GM23338 (cell line): ENCODE results near the gene TNNT2. TPM values are rescaled to one million over a fixed set of nuclear protein-coding genes. Genes with fewer than 3 reads are reported as not detected.

Experiments used
- ATAC-seq: fragments of 200-7000 bp; cut with Tn5 transposase; 3 replicates; pipeline ENCODE4 v1.9.1; 2020
- DNase-seq: peaks from one replicate; pipeline ENCODE4 v3.0.0-alpha.2; 2015; ENCODE audit warnings: low spot score
- H2AFZ ChIP-seq: fragments of 200-600 bp; sonication (generic); 2 replicates; pipeline ENCODE4 v1.8.0; 2016; ENCODE audit warnings: antibody characterized with exemption, mild to moderate bottlenecking, moderate library complexity
- H3F3A ChIP-seq: fragments of 200-600 bp; sonication (generic); replicated peaks from 2 replicates; pipeline ENCODE4 v1.8.0; 2017; ENCODE audit warnings: antibody characterized with exemption, mixed run types, low read depth
- H3K27ac ChIP-seq: fragments of 200-600 bp; sonication (generic); 2 replicates; pipeline ENCODE4 v1.6.1; 2016; ENCODE audit warnings: low read depth
- H3K27me3 ChIP-seq: fragments of 200-600 bp; sonication (generic); 2 replicates; pipeline ENCODE4 v1.8.0; 2016; ENCODE audit warnings: mild to moderate bottlenecking, mixed run types, moderate library complexity; ENCODE audit not compliant: insufficient read depth
- H3K36me3 ChIP-seq: fragments of 200-600 bp; sonication (generic); 2 replicates; pipeline ENCODE4 v1.8.0; 2016; ENCODE audit warnings: mild to moderate bottlenecking; ENCODE audit not compliant: insufficient read depth
- H3K4me1 ChIP-seq: fragments of 200-600 bp; sonication (generic); 2 replicates; pipeline ENCODE4 v1.8.0; 2016; ENCODE audit warnings: mild to moderate bottlenecking, moderate library complexity; ENCODE audit not compliant: insufficient read depth
- H3K4me2 ChIP-seq: fragments of 200-600 bp; sonication (generic); 2 replicates; pipeline ENCODE4 v1.7.1; 2017; ENCODE audit warnings: mixed run types
- H3K4me3 ChIP-seq: fragments of 200-600 bp; sonication (generic); 2 replicates; pipeline ENCODE4 v1.6.1; 2016; ENCODE audit warnings: mixed run types
- H3K79me2 ChIP-seq: fragments of 200-600 bp; sonication (generic); replicated peaks from 2 replicates; pipeline ENCODE4 v1.8.0; 2017; ENCODE audit warnings: mild to moderate bottlenecking; ENCODE audit not compliant: insufficient read depth
- H3K9me2 ChIP-seq: fragments of 200-600 bp; sonication (generic); 2 replicates; pipeline ENCODE4 v1.8.0; 2017; ENCODE audit not compliant: insufficient read depth
- H4K20me1 ChIP-seq: fragments of 200-600 bp; sonication (generic); replicated peaks from 2 replicates; pipeline ENCODE4 v1.8.0; 2017; ENCODE audit warnings: mild to moderate bottlenecking; ENCODE audit not compliant: insufficient read depth
- H3K27ac Mint-ChIP-seq: 2 replicates; pipeline ENCODE4 v1.8.0; 2020; ENCODE audit warnings: inconsistent platforms, mild to moderate bottlenecking, moderate library complexity, mixed read lengths
- H3K27me3 Mint-ChIP-seq: 3 replicates; pipeline ENCODE4 v1.8.0; 2022; ENCODE audit warnings: low read depth, mild to moderate bottlenecking, moderate library complexity, mixed read lengths, inconsistent platforms; ENCODE audit not compliant: insufficient read depth, poor library complexity
- H3K36me3 Mint-ChIP-seq: 3 replicates; pipeline ENCODE4 v1.8.0; 2021; ENCODE audit warnings: low read depth, mild to moderate bottlenecking, inconsistent platforms, moderate library complexity, mixed read lengths
- H3K4me1 Mint-ChIP-seq: 3 replicates; pipeline ENCODE4 v1.8.0; 2020; ENCODE audit warnings: mild to moderate bottlenecking, inconsistent platforms, mixed read lengths
- H3K4me3 Mint-ChIP-seq: 3 replicates; pipeline ENCODE4 v1.8.0; 2021; ENCODE audit warnings: moderate library complexity, mild to moderate bottlenecking, inconsistent platforms, mixed read lengths
- H3K9me3 Mint-ChIP-seq: 3 replicates; pipeline ENCODE4 v1.8.0; 2020; ENCODE audit warnings: moderate library complexity, mild to moderate bottlenecking, inconsistent platforms, mixed read lengths
- CREB1 ChIP-seq: fragments of 250-450 bp; sonication (Bioruptor Pico); IDR thresholded peaks from 2 replicates; pipeline ENCODE4 v1.5.0; 2020; ENCODE audit warnings: low read depth, mild to moderate bottlenecking, moderate library complexity
- CTCF ChIP-seq, 2 experiments: fragments of 200-600 bp in 1 of 2; sonication (generic) in 1 of 2; conservative IDR thresholded peaks; 2 replicates each; pipeline versions ENCODE4 v1.5.1 to v1.6.1; 2016 to 2017; ENCODE audit warnings: antibody characterized with exemption in 2 of 2, low read depth in 2 of 2, mild to moderate bottlenecking in 2 of 2, moderate library complexity in 1 of 2
- ETS1 ChIP-seq: IDR thresholded peaks from 2 replicates; pipeline ENCODE4 v1.6.1; 2016; ENCODE audit warnings: antibody characterized with exemption
- EZH2 ChIP-seq: fragments of 200-600 bp; sonication (generic); IDR thresholded peaks from one replicate; pipeline ENCODE4 v1.8.0; 2017; ENCODE audit warnings: antibody characterized with exemption, mild to moderate bottlenecking, low read depth; ENCODE audit not compliant: unreplicated experiment
- EZH2phosphoT487 ChIP-seq: fragments of 200-600 bp; sonication (generic); IDR thresholded peaks from one replicate; pipeline ENCODE4 v1.8.1; 2018; ENCODE audit warnings: antibody characterized with exemption; ENCODE audit not compliant: unreplicated experiment
- JUNB ChIP-seq: IDR thresholded peaks from one replicate; pipeline ENCODE4 v1.6.1; 2016; ENCODE audit warnings: antibody characterized with exemption; ENCODE audit not compliant: unreplicated experiment
- NANOG ChIP-seq: IDR thresholded peaks from 2 replicates; pipeline ENCODE4 v1.6.1; 2016; ENCODE audit warnings: antibody characterized with exemption, borderline replicate concordance
- POLR2AphosphoS5 ChIP-seq: IDR thresholded peaks from 2 replicates; pipeline ENCODE4 v1.6.1; 2016; ENCODE audit warnings: antibody characterized with exemption, low read depth
- STAT1 ChIP-seq: IDR thresholded peaks from one replicate; pipeline ENCODE4 v1.6.1; 2016; ENCODE audit warnings: antibody characterized with exemption; ENCODE audit not compliant: unreplicated experiment
- ZNF114 ChIP-seq: fragments of 250-450 bp; sonication (Bioruptor Pico); IDR thresholded peaks from 2 replicates; pipeline ENCODE4 v1.5.0; 2020; ENCODE audit warnings: mild to moderate bottlenecking, moderate library complexity
- ZNF331 ChIP-seq: fragments of 250-450 bp; sonication (Bioruptor Pico); IDR thresholded peaks from 2 replicates; pipeline ENCODE4 v1.5.0; 2020; ENCODE audit warnings: low read depth, mild to moderate bottlenecking, moderate library complexity
- polyA plus RNA-seq: library from polyadenylated mRNA; unstranded; fragments of >200 nt; fragmentation: Nextera tagmentation; extraction: Ambion mirVana; gene quantifications from 2 replicates; pipeline ENCODE4 v1.2.1, GENCODE V29; 2016
- total RNA-seq: library from RNA; depleted of rRNA; stranded (reverse); fragments of >200 nt; shearing (Covaris generic); gene quantifications from 2 replicates; pipeline ENCODE4 v1.2.3, GENCODE V29; 2014
- TF ChIP-seq, protein P1 (sequence below): IDR thresholded peaks from one replicate; pipeline ENCODE4 v1.6.1; 2018; ENCODE audit warnings: antibody characterized with exemption; ENCODE audit not compliant: unreplicated experiment
- TF ChIP-seq, protein P2 (sequence below): fragments of 250-450 bp; sonication (Bioruptor Pico); IDR thresholded peaks from 2 replicates; pipeline ENCODE4 v1.5.0; 2020; ENCODE audit warnings: mild to moderate bottlenecking, moderate library complexity

TNNT2 gene
- total and polyA plus RNA-seq, 2 experiments from 2014 or later = 7.5 to 19.1 TPM

DNA sequence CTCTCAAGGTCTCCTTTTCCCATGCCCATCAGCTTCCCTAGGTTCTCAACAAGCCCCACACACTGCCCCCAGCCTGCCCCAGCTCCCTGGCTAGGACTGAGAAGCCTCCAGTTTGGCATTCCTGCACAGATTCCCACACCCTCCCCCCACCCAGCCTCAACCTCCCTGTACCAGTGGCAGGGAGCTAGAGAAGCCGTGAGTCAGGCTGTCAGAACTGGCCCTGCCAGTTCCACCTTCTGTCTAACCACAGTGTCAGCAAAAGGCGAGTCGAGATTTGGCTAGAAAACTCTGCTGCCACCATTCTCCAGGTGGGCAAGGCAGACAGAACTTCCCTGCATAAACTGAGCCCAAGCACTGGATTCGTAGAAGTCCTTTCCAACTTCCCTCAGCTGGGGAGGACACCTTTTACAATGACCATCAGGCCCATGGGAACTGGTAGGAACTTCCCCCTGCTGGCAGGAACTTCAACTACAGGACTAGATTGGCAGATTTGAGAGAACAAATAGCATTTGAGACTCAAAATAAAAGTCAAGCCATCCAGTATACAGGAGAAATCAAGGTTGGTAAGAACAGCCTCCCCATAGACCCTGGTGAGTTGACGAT is 31.0 kb downstream of the TNNT2 start:
- no peaks in the 10 kb centered on the region; the same call in 1 of the 2 replicates for H3K36me3 ChIP-seq
- H3K4me2 ChIP-seq = no peak overlapping the region
- H2AFZ ChIP-seq = no peak overlapping the region
- Mint-ChIP-seq H3K9me3 (peaks cover 1% of the 10 kb centered on the region; the same call in 2 of the 3 replicates), H3K4me1 (peaks cover 36% of the 10 kb centered on the region), H3K36me3 (no peaks in the 10 kb centered on the region), H3K4me3 (peak overlapping the region; percentile 16; the same call in 2 of the 3 replicates), H3K27me3 (peaks cover 10% of the 10 kb centered on the region), H3K27ac (no peak overlapping the region; the same call in 1 of the 2 replicates)
- H3F3A ChIP-seq = peaks cover 4% of the 10 kb centered on the region; the same call in 1 of the 2 replicates
- H3K27me3 ChIP-seq = no peaks in the 10 kb centered on the region
- peak; percentile 45 for ATAC-seq
- no peak overlapping the region for H3K4me3 ChIP-seq
- no peaks in the 10 kb centered on the region for H3K79me2 ChIP-seq
- no peak overlapping the region for H3K27ac ChIP-seq
- H3K4me1 ChIP-seq = peaks cover 19% of the 10 kb centered on the region
- H3K9me2 ChIP-seq = peaks cover 6% of the 10 kb centered on the region; the same call in 1 of the 2 replicates
- DNase-seq = peak; percentile 88
- TF ChIP-seq JUNB (no peak), CREB1 (no peak), STAT1 (no peak), CTCF (conservative IDR thresholded peaks at IDR 0.05; ENCODE audit: low read depth in 2 of 2) (peak; percentile 74 to 80), ETS1 (no peak), EZH2phosphoT487 (no peak), NANOG (no peak), ZNF114 (CRISPR knock-in tag) (no peak), ZNF331 (CRISPR knock-in tag) (no peak), EZH2 (no peak), POLR2AphosphoS5 (no peak)
- TF ChIP-seq, protein P1, sequence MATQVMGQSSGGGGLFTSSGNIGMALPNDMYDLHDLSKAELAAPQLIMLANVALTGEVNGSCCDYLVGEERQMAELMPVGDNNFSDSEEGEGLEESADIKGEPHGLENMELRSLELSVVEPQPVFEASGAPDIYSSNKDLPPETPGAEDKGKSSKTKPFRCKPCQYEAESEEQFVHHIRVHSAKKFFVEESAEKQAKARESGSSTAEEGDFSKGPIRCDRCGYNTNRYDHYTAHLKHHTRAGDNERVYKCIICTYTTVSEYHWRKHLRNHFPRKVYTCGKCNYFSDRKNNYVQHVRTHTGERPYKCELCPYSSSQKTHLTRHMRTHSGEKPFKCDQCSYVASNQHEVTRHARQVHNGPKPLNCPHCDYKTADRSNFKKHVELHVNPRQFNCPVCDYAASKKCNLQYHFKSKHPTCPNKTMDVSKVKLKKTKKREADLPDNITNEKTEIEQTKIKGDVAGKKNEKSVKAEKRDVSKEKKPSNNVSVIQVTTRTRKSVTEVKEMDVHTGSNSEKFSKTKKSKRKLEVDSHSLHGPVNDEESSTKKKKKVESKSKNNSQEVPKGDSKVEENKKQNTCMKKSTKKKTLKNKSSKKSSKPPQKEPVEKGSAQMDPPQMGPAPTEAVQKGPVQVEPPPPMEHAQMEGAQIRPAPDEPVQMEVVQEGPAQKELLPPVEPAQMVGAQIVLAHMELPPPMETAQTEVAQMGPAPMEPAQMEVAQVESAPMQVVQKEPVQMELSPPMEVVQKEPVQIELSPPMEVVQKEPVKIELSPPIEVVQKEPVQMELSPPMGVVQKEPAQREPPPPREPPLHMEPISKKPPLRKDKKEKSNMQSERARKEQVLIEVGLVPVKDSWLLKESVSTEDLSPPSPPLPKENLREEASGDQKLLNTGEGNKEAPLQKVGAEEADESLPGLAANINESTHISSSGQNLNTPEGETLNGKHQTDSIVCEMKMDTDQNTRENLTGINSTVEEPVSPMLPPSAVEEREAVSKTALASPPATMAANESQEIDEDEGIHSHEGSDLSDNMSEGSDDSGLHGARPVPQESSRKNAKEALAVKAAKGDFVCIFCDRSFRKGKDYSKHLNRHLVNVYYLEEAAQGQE = no peak
- TF ChIP-seq, protein P2, sequence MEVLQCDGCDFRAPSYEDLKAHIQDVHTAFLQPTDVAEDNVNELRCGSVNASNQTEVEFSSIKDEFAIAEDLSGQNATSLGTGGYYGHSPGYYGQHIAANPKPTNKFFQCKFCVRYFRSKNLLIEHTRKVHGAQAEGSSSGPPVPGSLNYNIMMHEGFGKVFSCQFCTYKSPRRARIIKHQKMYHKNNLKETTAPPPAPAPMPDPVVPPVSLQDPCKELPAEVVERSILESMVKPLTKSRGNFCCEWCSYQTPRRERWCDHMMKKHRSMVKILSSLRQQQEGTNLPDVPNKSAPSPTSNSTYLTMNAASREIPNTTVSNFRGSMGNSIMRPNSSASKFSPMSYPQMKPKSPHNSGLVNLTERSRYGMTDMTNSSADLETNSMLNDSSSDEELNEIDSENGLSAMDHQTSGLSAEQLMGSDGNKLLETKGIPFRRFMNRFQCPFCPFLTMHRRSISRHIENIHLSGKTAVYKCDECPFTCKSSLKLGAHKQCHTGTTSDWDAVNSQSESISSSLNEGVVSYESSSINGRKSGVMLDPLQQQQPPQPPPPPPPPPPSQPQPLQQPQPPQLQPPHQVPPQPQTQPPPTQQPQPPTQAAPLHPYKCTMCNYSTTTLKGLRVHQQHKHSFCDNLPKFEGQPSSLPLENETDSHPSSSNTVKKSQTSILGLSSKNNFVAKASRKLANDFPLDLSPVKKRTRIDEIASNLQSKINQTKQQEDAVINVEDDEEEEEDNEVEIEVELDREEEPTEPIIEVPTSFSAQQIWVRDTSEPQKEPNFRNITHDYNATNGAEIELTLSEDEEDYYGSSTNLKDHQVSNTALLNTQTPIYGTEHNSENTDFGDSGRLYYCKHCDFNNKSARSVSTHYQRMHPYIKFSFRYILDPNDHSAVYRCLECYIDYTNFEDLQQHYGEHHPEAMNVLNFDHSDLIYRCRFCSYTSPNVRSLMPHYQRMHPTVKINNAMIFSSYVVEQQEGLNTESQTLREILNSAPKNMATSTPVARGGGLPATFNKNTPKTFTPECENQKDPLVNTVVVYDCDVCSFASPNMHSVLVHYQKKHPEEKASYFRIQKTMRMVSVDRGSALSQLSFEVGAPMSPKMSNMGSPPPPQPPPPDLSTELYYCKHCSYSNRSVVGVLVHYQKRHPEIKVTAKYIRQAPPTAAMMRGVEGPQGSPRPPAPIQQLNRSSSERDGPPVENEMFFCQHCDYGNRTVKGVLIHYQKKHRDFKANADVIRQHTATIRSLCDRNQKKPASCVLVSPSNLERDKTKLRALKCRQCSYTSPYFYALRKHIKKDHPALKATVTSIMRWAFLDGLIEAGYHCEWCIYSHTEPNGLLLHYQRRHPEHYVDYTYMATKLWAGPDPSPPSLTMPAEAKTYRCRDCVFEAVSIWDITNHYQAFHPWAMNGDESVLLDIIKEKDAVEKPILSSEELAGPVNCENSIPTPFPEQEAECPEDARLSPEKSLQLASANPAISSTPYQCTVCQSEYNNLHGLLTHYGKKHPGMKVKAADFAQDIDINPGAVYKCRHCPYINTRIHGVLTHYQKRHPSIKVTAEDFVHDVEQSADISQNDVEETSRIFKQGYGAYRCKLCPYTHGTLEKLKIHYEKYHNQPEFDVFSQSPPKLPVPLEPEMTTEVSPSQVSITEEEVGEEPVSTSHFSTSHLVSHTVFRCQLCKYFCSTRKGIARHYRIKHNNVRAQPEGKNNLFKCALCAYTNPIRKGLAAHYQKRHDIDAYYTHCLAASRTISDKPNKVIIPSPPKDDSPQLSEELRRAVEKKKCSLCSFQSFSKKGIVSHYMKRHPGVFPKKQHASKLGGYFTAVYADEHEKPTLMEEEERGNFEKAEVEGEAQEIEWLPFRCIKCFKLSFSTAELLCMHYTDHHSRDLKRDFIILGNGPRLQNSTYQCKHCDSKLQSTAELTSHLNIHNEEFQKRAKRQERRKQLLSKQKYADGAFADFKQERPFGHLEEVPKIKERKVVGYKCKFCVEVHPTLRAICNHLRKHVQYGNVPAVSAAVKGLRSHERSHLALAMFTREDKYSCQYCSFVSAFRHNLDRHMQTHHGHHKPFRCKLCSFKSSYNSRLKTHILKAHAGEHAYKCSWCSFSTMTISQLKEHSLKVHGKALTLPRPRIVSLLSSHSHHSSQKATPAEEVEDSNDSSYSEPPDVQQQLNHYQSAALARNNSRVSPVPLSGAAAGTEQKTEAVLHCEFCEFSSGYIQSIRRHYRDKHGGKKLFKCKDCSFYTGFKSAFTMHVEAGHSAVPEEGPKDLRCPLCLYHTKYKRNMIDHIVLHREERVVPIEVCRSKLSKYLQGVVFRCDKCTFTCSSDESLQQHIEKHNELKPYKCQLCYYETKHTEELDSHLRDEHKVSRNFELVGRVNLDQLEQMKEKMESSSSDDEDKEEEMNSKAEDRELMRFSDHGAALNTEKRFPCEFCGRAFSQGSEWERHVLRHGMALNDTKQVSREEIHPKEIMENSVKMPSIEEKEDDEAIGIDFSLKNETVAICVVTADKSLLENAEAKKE (CRISPR knock-in tag) = 0 out of 2 replicates have a peak, but pooled peaks have one; percentile 22
- H4K20me1 ChIP-seq = no peaks in the 10 kb centered on the region
